PC-3 (cell line): ENCODE measurements around the gene CANX.

Experiments
- EZH2 ChIP-seq: fragments of 300-600 bp; sonication (generic); IDR thresholded peaks from one replicate; pipeline ENCODE4 v1.6.1; 2017; ENCODE audit warnings: antibody characterized with exemption, mild to moderate bottlenecking, low read length; ENCODE audit not compliant: unreplicated experiment
- EZH2phosphoT487 ChIP-seq: fragments of 300-600 bp; sonication (generic); IDR thresholded peaks from 2 replicates; pipeline ENCODE4 v1.6.1; 2018; ENCODE audit warnings: mild to moderate bottlenecking, antibody characterized with exemption, low read length, borderline replicate concordance
- TF ChIP-seq, protein P1 (sequence below): fragments of 300-600 bp; sonication (generic); conservative IDR thresholded peaks from 2 replicates; pipeline ENCODE4 v1.5.1; 2017; ENCODE audit warnings: antibody characterized with exemption, low read depth, mild to moderate bottlenecking, low read length

DNA sequence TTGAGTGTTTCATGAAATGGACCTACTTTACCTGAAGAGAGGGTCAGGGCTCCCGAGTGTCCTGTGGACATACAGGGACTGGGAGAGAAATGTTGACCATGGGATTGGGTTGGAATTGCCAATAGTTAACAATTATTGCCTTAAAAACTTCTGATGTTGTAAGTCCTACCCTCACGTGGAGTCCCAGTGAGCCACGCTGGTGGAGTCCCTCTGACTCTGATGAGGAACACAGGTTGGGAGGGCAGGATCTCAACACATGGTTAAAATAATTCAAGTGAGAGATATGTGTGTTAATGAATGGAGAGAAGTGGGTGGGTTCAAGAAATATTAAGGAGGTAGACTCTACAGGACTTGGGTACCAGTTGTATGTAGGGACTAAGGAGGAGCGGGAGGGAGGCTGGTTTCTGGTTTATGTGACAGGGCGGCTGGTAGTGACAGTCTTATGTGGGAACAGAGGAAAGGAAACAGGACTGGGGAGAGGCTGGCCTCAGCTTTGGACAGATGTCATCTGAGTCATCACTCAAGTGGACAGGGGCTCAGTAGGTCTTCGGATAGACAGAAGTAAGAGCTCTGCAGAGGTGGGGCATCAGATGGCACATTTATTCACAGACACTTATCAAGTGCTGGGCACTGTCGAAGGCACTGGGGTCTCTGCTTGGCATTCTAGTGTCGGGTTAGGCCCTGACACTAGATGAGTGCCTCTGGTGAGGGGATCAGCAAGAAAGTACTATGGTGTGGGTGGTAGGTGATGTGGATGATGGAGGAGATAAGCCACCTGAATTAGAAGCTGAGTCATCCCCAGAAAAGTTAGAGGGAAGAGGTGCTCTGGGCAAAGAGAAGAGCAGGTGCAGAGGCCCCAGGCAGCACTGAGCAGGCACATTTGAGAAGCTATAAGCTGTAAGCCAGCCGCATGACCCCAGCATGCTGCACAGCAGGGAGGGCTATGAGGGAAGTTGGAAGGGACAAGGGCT is 61.1 kb downstream of the CANX start:
- TF ChIP-seq, protein P1, sequence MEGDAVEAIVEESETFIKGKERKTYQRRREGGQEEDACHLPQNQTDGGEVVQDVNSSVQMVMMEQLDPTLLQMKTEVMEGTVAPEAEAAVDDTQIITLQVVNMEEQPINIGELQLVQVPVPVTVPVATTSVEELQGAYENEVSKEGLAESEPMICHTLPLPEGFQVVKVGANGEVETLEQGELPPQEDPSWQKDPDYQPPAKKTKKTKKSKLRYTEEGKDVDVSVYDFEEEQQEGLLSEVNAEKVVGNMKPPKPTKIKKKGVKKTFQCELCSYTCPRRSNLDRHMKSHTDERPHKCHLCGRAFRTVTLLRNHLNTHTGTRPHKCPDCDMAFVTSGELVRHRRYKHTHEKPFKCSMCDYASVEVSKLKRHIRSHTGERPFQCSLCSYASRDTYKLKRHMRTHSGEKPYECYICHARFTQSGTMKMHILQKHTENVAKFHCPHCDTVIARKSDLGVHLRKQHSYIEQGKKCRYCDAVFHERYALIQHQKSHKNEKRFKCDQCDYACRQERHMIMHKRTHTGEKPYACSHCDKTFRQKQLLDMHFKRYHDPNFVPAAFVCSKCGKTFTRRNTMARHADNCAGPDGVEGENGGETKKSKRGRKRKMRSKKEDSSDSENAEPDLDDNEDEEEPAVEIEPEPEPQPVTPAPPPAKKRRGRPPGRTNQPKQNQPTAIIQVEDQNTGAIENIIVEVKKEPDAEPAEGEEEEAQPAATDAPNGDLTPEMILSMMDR, result no peak
- no peak for TF ChIP-seq EZH2
- no peak for TF ChIP-seq EZH2phosphoT487
